Natural killer cell (primary cell): ENCODE data around the gene TNFSF15. TPM values are rescaled to one million over a fixed set of nuclear protein-coding genes. Genes with fewer than 3 reads are reported as not detected.

Experiments used
- ATAC-seq, 3 donors: fragments of 150-1000 bp in 2 of 3; fragments of 200-7000 bp in 1 of 3; cut with Tn5 transposase; 1 replicate in 1 of 3; 2 replicates in 2 of 3; pipeline ENCODE4 v1.10.0; 2021; ENCODE audit warnings: mild to moderate bottlenecking in 2 of 3, moderate library complexity in 2 of 3
- DNase-seq, 2 donors: peaks; one replicate each; pipeline versions ENCODE4 v3.0.0 to v3.0.0-alpha.2; 2013 to 2021; ENCODE audit warnings: mixed read lengths in 1 of 2
- H3K27ac ChIP-seq: one replicate; pipeline ENCODE4 v1.5.1; 2013; ENCODE audit warnings: mild to moderate bottlenecking, low read length
- H3K27me3 ChIP-seq: one replicate; pipeline ENCODE4 v1.6.1; 2013; ENCODE audit warnings: low read length; ENCODE audit not compliant: control insufficient read depth, insufficient read depth
- H3K36me3 ChIP-seq: one replicate; pipeline ENCODE4 v1.6.1; 2013; ENCODE audit warnings: low read length; ENCODE audit not compliant: control insufficient read depth, insufficient read depth
- H3K4me1 ChIP-seq: one replicate; pipeline ENCODE4 v1.6.1; 2013; ENCODE audit warnings: low read length; ENCODE audit not compliant: control insufficient read depth, insufficient read depth
- H3K4me3 ChIP-seq: one replicate; pipeline ENCODE4 v1.5.1; 2013; ENCODE audit warnings: low read length
- H3K9me3 ChIP-seq: one replicate; pipeline ENCODE4 v1.6.1; 2013; ENCODE audit warnings: low read length; ENCODE audit not compliant: control insufficient read depth, insufficient read depth
- H3K27ac Mint-ChIP-seq, 2 donors: one replicate each; pipeline ENCODE4 v1.8.0; 2022; ENCODE audit warnings: mild to moderate bottlenecking in 2 of 2, mixed read lengths in 2 of 2, moderate library complexity in 1 of 2
- H3K27me3 Mint-ChIP-seq, 2 donors: one replicate each; pipeline ENCODE4 v1.8.0; 2022; ENCODE audit warnings: low read depth in 2 of 2, mixed read lengths in 2 of 2
- H3K36me3 Mint-ChIP-seq: one replicate; pipeline ENCODE4 v1.8.0; 2022; ENCODE audit warnings: mixed read lengths
- H3K4me1 Mint-ChIP-seq, 2 donors: one replicate each; pipeline ENCODE4 v1.8.0; 2022; ENCODE audit warnings: mixed read lengths in 2 of 2
- H3K4me3 Mint-ChIP-seq: one replicate; pipeline ENCODE4 v1.8.0; 2022; ENCODE audit warnings: mild to moderate bottlenecking, moderate library complexity, mixed read lengths
- H3K9me3 Mint-ChIP-seq, 2 donors: one replicate each; pipeline ENCODE4 v1.8.0; 2022; ENCODE audit warnings: mixed read lengths in 2 of 2
- WGBS: methylation state at CpG from one replicate; pipeline ENCODE4 v1.1.7; 2013; ENCODE audit warnings: missing lambda C conversion rate; ENCODE audit not compliant: insufficient coverage; 5-methylcytosine and 5-hydroxymethylcytosine counted together
- intact Hi-C: fragments of 100-400 bp; cut with micrococcal nuclease; formaldehyde crosslinking; loops from one replicate; pipeline ENCODE4 v1.14.2; 2022
- total RNA-seq, 4 donors: library from RNA; stranded (reverse); fragments of 120-200 nt in 1 of 4; gene quantifications; one replicate each; pipeline versions ENCODE4 v1.2.3 to v1.2.4, GENCODE V29; 2013 to 2022
- TF ChIP-seq, protein P1 (sequence below): fragments of 200-600 bp; IDR thresholded peaks from one replicate; pipeline ENCODE4 v1.8.0; 2022; ENCODE audit warnings: antibody characterized with exemption

TNFSF15 gene
- total RNA-seq, 3 donors from 2014 or later (not counting 1 experiment from before 2014, with no cell fraction given): not detected

GRCh38 chr9:114771889-114772288 is 34.0 kb downstream of the TNFSF15 start:
- no peaks in the 10 kb centered on the region for H3K36me3 Mint-ChIP-seq
- Histone ChIP-seq H3K9me3 (no peaks in the 10 kb centered on the region), H3K27me3 (no peaks in the 10 kb centered on the region), H3K4me3 (no peak overlapping the region), H3K36me3 (no peaks in the 10 kb centered on the region), H3K27ac (no peak overlapping the region), H3K4me1 (no peaks in the 10 kb centered on the region)
- H3K4me3 Mint-ChIP-seq: no peak overlapping the region
- H3K27ac Mint-ChIP-seq: no peak overlapping the region
- H3K9me3 Mint-ChIP-seq: no peaks in the 10 kb centered on the region
- TF ChIP-seq, protein P1, sequence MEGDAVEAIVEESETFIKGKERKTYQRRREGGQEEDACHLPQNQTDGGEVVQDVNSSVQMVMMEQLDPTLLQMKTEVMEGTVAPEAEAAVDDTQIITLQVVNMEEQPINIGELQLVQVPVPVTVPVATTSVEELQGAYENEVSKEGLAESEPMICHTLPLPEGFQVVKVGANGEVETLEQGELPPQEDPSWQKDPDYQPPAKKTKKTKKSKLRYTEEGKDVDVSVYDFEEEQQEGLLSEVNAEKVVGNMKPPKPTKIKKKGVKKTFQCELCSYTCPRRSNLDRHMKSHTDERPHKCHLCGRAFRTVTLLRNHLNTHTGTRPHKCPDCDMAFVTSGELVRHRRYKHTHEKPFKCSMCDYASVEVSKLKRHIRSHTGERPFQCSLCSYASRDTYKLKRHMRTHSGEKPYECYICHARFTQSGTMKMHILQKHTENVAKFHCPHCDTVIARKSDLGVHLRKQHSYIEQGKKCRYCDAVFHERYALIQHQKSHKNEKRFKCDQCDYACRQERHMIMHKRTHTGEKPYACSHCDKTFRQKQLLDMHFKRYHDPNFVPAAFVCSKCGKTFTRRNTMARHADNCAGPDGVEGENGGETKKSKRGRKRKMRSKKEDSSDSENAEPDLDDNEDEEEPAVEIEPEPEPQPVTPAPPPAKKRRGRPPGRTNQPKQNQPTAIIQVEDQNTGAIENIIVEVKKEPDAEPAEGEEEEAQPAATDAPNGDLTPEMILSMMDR: no peak
- intact Hi-C loops: no loop called here
- peaks cover 0 to 13% of the 10 kb centered on the region in 2 donors for H3K27me3 Mint-ChIP-seq
- DNase-seq (no peak), ATAC-seq (no peak)
- 63% methylated on average over 1 of the region's 6 CpGs for WGBS
- H3K4me1 Mint-ChIP-seq: no peaks in the 10 kb centered on the region

DNA sequence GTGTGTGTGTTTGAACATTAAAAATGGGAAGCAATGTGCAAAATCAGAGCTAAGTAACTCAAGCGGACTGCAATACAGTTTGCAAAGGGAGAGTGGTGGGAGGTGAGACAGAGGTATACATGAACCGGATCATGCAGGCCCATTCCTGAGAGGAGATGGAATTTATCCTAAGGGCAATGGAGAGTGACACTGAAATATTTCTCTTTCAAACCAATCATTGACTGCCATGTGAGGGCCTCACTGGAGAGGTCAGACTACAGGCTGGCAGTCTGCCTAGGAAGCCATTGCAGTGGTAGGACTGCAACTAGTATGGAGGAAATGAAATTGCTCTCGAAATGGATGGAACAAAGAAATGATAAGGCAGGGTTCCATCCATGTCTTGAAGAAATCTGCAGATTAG is 34.8 kb downstream of the TNFSF15 start:
- TF ChIP-seq, protein P1: no peak
- ATAC-seq (no peak), DNase-seq (no peak)
- H3K9me3 ChIP-seq: no peaks in the 10 kb centered on the region
- H3K4me1 ChIP-seq: no peaks in the 10 kb centered on the region
- no peak overlapping the region for H3K27ac ChIP-seq
- H3K27me3 ChIP-seq: no peaks in the 10 kb centered on the region
- Mint-ChIP-seq H3K27me3 (peaks cover 3 to 7% of the 10 kb centered on the region in 2 donors), H3K9me3 (no peaks in the 10 kb centered on the region), H3K4me1 (no peaks in the 10 kb centered on the region), H3K4me3 (no peak overlapping the region), H3K27ac (no peak overlapping the region), H3K36me3 (no peaks in the 10 kb centered on the region)
- no peaks in the 10 kb centered on the region for H3K36me3 ChIP-seq
- WGBS: 98% methylated on average over 3 of the region's 3 CpGs
- no peak overlapping the region for H3K4me3 ChIP-seq
- intact Hi-C loops: no loop called here

DNA sequence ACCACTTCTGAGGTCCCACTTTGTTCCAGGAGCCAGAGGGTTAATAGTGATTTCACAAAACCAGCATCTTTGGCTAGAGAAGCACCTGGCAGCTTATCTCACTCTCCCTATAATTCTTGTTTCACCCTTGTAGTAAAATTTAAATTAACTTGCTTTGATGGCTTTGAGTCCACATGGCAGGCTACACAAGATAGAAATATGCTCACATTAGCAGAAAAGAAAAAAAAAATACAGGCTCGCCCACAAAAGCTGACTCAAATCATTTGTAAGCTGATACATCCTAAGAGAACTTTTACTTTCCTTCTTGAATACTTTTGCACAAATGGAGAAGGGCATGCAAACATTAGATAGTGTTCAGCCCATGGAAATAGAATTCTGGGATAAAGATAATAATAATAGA is 36.2 kb downstream of the TNFSF15 start:
- H3K27ac Mint-ChIP-seq: no peak overlapping the region
- H3K4me3 Mint-ChIP-seq: no peak overlapping the region
- intact Hi-C loops: no loop called here

GRCh38 chr9:114763220-114763619 is 42.6 kb downstream of the TNFSF15 start:
- Histone ChIP-seq H3K9me3 (no peaks in the 10 kb centered on the region), H3K27ac (no peak overlapping the region), H3K27me3 (no peaks in the 10 kb centered on the region), H3K4me1 (no peaks in the 10 kb centered on the region), H3K36me3 (no peaks in the 10 kb centered on the region), H3K4me3 (no peak overlapping the region)
- Mint-ChIP-seq H3K9me3 (no peaks in the 10 kb centered on the region), H3K27me3 (peaks cover 0 to 3% of the 10 kb centered on the region in 2 donors), H3K4me3 (no peak overlapping the region), H3K27ac (no peak overlapping the region), H3K4me1 (no peaks in the 10 kb centered on the region), H3K36me3 (no peaks in the 10 kb centered on the region)
- no peak for DNase-seq
- no peak for ATAC-seq
- TF ChIP-seq, protein P1: no peak
- 100% methylated on average over 4 of the region's 4 CpGs for WGBS
- intact Hi-C loops: no loop called here

More for the DNA sequence above, 36.2 kb downstream of the TNFSF15 start:
- H3K36me3 Mint-ChIP-seq: no peaks in the 10 kb centered on the region
- Histone ChIP-seq H3K27me3 (no peaks in the 10 kb centered on the region), H3K4me3 (no peak overlapping the region), H3K4me1 (no peaks in the 10 kb centered on the region), H3K9me3 (no peaks in the 10 kb centered on the region), H3K27ac (no peak overlapping the region), H3K36me3 (no peaks in the 10 kb centered on the region)
- no peaks in the 10 kb centered on the region for H3K4me1 Mint-ChIP-seq
- TF ChIP-seq, protein P1: no peak
- H3K27me3 Mint-ChIP-seq: peaks cover 0 to 3% of the 10 kb centered on the region in 2 donors
- ATAC-seq (no peak), DNase-seq (no peak)
- no CpG with 5 or more reads among the region's 1 CpG for WGBS
- H3K9me3 Mint-ChIP-seq: no peaks in the 10 kb centered on the region
